OCI-LY3 (cell line): ENCODE measurements around the gene AKR1B1.

Source experiments
- H2AFZ ChIP-seq: fragments of 200-600, 300-600 bp; shearing (Covaris generic); 2 replicates; pipeline ENCODE4 v1.6.0; 2014; ENCODE audit warnings: antibody characterized with exemption, low read depth, low read length
- H3K27ac ChIP-seq: fragments of 200-600, 300-600 bp; sonication (generic); 2 replicates; pipeline ENCODE4 v1.5.1; 2014; ENCODE audit warnings: mild to moderate bottlenecking, low read length, moderate library complexity, mixed read lengths
- H3K27me3 ChIP-seq: fragments of 200-600, 300-600 bp; sonication (generic); 2 replicates; pipeline ENCODE4 v1.6.1; 2014; ENCODE audit warnings: low read depth, low read length, mixed read lengths
- H3K36me3 ChIP-seq: fragments of 200-600, 300-600 bp; sonication (generic); replicated peaks from 2 replicates; pipeline ENCODE3; 2014; ENCODE audit warnings: low read depth, low read length, mixed read lengths
- H3K4me1 ChIP-seq: fragments of 300-600, 200-600 bp; sonication (generic); 2 replicates; pipeline ENCODE4 v1.6.1; 2014; ENCODE audit warnings: low read length, mixed read lengths
- H3K4me2 ChIP-seq: fragments of 200-600, 300-600 bp; sonication (generic); 2 replicates; pipeline ENCODE4 v1.6.1; 2014; ENCODE audit warnings: low read length, mixed read lengths
- H3K4me3 ChIP-seq: fragments of 300-600, 200-600 bp; sonication (generic); 2 replicates; pipeline ENCODE4 v1.5.1; 2014; ENCODE audit warnings: antibody characterized with exemption, mild to moderate bottlenecking, low read length, moderate library complexity
- H3K79me2 ChIP-seq: fragments of 300-600, 200-600 bp; shearing (Covaris generic); 2 replicates; pipeline ENCODE4 v1.6.1; 2014; ENCODE audit warnings: mild to moderate bottlenecking, low read length, mixed read lengths
- H3K9ac ChIP-seq: fragments of 300-600, 200-600 bp; shearing (Covaris generic); 2 replicates; pipeline ENCODE4 v1.6.0; 2014; ENCODE audit warnings: mild to moderate bottlenecking, low read length, moderate library complexity
- H3K9me3 ChIP-seq: fragments of 200-600, 300-600 bp; shearing (Covaris generic); 2 replicates; pipeline ENCODE4 v1.6.1; 2014; ENCODE audit warnings: low read length, mixed read lengths; ENCODE audit not compliant: insufficient read depth
- H4K20me1 ChIP-seq: fragments of 200-600, 300-600 bp; sonication (generic); 2 replicates; pipeline ENCODE4 v1.6.1; 2016; ENCODE audit warnings: low read length, mixed read lengths; ENCODE audit not compliant: insufficient read depth
- CTCF ChIP-seq: fragments of 200-600, 300-600 bp; sonication (generic); IDR thresholded peaks from 2 replicates; pipeline ENCODE4 v1.5.1; 2014; ENCODE audit warnings: antibody characterized with exemption, low read length, low read depth
- EZH2phosphoT487 ChIP-seq: fragments of 200-600 bp; shearing (Covaris generic); IDR thresholded peaks from 2 replicates; pipeline ENCODE4 v1.6.1; 2018; ENCODE audit warnings: antibody characterized with exemption, mixed run types, low read depth

The AKR1B1 gene

GRCh38 chr7:134502463-134503371 lies 43.8 kb upstream of the AKR1B1 start:
- H3K9me3 ChIP-seq: no peaks in the 10 kb centered on the region
- no peak overlapping the region for H3K9ac ChIP-seq
- no peak overlapping the region for H3K4me2 ChIP-seq
- H3K27me3 ChIP-seq: 0 out of 2 replicates have a peak, but pooled peaks cover 3% of the 10 kb centered on the region
- no peaks in the 10 kb centered on the region for H3K79me2 ChIP-seq
- no peaks in the 10 kb centered on the region for H4K20me1 ChIP-seq
- H3K4me3 ChIP-seq: no peak overlapping the region
- no peak overlapping the region for H2AFZ ChIP-seq
- H3K27ac ChIP-seq: no peak overlapping the region
- TF ChIP-seq EZH2phosphoT487 (no peak), CTCF (no peak)
- H3K4me1 ChIP-seq: no peaks in the 10 kb centered on the region
- H3K36me3 ChIP-seq: no peaks in the 10 kb centered on the region

- no peaks in the 10 kb centered on the region for H4K20me1 ChIP-seq
- no peak for TF ChIP-seq EZH2phosphoT487
- TF ChIP-seq CTCF: no peak
- H3K27me3 ChIP-seq: 0 out of 2 replicates have a peak, but pooled peaks cover 3% of the 10 kb centered on the region
- no peaks in the 10 kb centered on the region for H3K36me3 ChIP-seq
- no peak overlapping the region for H3K9ac ChIP-seq
- H3K79me2 ChIP-seq: no peaks in the 10 kb centered on the region
- no peak overlapping the region for H3K27ac ChIP-seq
- H3K4me2 ChIP-seq: no peak overlapping the region
- H2AFZ ChIP-seq: no peak overlapping the region
- H3K4me3 ChIP-seq: no peak overlapping the region
- no peaks in the 10 kb centered on the region for H3K9me3 ChIP-seq
- peaks cover 4% of the 10 kb centered on the region for H3K4me1 ChIP-seq
Observed at GRCh38 chr7:134500982-134501381, 42.1 kb upstream of the AKR1B1 start.

GRCh38 chr7:134500406-134500805 lies 41.5 kb upstream of the AKR1B1 start:
- Histone ChIP-seq H3K36me3 (no peaks in the 10 kb centered on the region), H2AFZ (no peak overlapping the region), H3K9ac (no peak overlapping the region), H3K4me2 (no peak overlapping the region), H3K79me2 (no peaks in the 10 kb centered on the region), H4K20me1 (no peaks in the 10 kb centered on the region), H3K4me1 (peaks cover 9% of the 10 kb centered on the region), H3K4me3 (no peak overlapping the region), H3K27me3 (0 out of 2 replicates have a peak, but pooled peaks cover 3% of the 10 kb centered on the region), H3K27ac (no peak overlapping the region), H3K9me3 (no peaks in the 10 kb centered on the region)
- no peak for TF ChIP-seq EZH2phosphoT487
- no peak for TF ChIP-seq CTCF

GRCh38 chr7:134495546-134495945 lies 36.6 kb upstream of the AKR1B1 start:
- H2AFZ ChIP-seq: no peak overlapping the region
- no peak overlapping the region for H3K9ac ChIP-seq
- TF ChIP-seq EZH2phosphoT487: no peak
- TF ChIP-seq CTCF: no peak

More at GRCh38 chr7:134495546-134495945, 36.6 kb upstream of the AKR1B1 start:
- Histone ChIP-seq H3K4me1 (peaks cover 14% of the 10 kb centered on the region), H3K4me2 (peak overlapping the region; percentile 36; the same call in 1 of the 2 replicates), H4K20me1 (no peaks in the 10 kb centered on the region), H3K4me3 (no peak overlapping the region), H3K36me3 (no peaks in the 10 kb centered on the region), H3K79me2 (no peaks in the 10 kb centered on the region), H3K27ac (no peak overlapping the region), H3K27me3 (no peaks in the 10 kb centered on the region), H3K9me3 (no peaks in the 10 kb centered on the region)
